Activated B cell treated with CpG ODN at 0.5 μM for 24 hours (primary cell): Measurements from ENCODE around the gene LRRC8A. TPM values are rescaled to one million over a fixed set of nuclear protein-coding genes. Genes with fewer than 3 reads are reported as not detected.

Experiments
- ATAC-seq: fragments of 200-7000 bp; cut with Tn5 transposase; one replicate; pipeline ENCODE4 v1.10.0; 2021; ENCODE audit warnings: low read depth, mild to moderate bottlenecking, moderate library complexity
- CTCF ChIA-PET: fragments of 350-600 bp; sonication (Branson Sonifier 250); formaldehyde crosslinking; loops from one replicate; lab custom pipeline; 2021; ENCODE audit warnings: antibody characterized with exemption; lab: Charles Lee
- POLR2A ChIA-PET: fragments of 350-600 bp; sonication (Branson Sonifier 250); formaldehyde crosslinking; loops from one replicate; lab custom pipeline; 2021; ENCODE audit warnings: antibody characterized with exemption; lab: Charles Lee
- DNase-seq: peaks from one replicate; pipeline ENCODE4 v3.0.0; 2022
- H3K27ac Mint-ChIP-seq: one replicate; pipeline ENCODE4 v1.8.0; 2020; ENCODE audit warnings: mixed read lengths
- H3K27me3 Mint-ChIP-seq: one replicate; pipeline ENCODE4 v1.8.0; 2021; ENCODE audit warnings: mixed read lengths
- H3K36me3 Mint-ChIP-seq: one replicate; pipeline ENCODE4 v1.8.0; 2021; ENCODE audit warnings: low read depth, mixed read lengths
- H3K4me1 Mint-ChIP-seq: one replicate; pipeline ENCODE4 v1.8.0; 2021; ENCODE audit warnings: mixed read lengths
- H3K4me3 Mint-ChIP-seq: one replicate; pipeline ENCODE4 v1.8.0; 2020; ENCODE audit warnings: mild to moderate bottlenecking, mixed read lengths
- H3K9me3 Mint-ChIP-seq: one replicate; pipeline ENCODE4 v1.8.0; 2020; ENCODE audit warnings: mixed read lengths
- CTCF ChIP-seq: fragments of 200-600 bp; IDR thresholded peaks from one replicate; pipeline ENCODE4 v1.8.0; 2022; ENCODE audit warnings: antibody characterized with exemption, mild to moderate bottlenecking
- intact Hi-C: fragments of 100-400 bp; cut with micrococcal nuclease; formaldehyde crosslinking; loops from one replicate; pipeline ENCODE4 v1.15.1; 2024
- total RNA-seq: library from RNA; stranded (reverse); gene quantifications from 2 replicates; pipeline ENCODE4 v1.2.3, GENCODE V29; 2022

LRRC8A gene
- total RNA-seq, 1 donor from 2014 or later = 10.4 TPM

GRCh38 chr9:128929560-128929959, 47.6 kb downstream of the LRRC8A start:
- POLR2A ChIA-PET = interaction anchor here (0.5 kb wide), 1 partner anchor 1650 kb away, joined by 3 read pairs; the partner anchor contains the start of gene FUBP3
- no peak for TF ChIP-seq CTCF

GRCh38 chr9:128933731-128934130, 51.8 kb downstream of the LRRC8A start:
- POLR2A ChIA-PET = no interaction called here
- no peak overlapping the region for H3K27ac Mint-ChIP-seq
- CTCF ChIA-PET = interaction anchor here (1.1 kb wide), 1 partner anchor 9 kb away, joined by 3 read pairs; no protein-coding TSS in a partner anchor
- TF ChIP-seq CTCF = no peak
- no peaks in the 10 kb centered on the region for H3K27me3 Mint-ChIP-seq
- intact Hi-C loops = no loop called here
- no peak for DNase-seq
- H3K4me1 Mint-ChIP-seq = no peaks in the 10 kb centered on the region
- H3K9me3 Mint-ChIP-seq = no peaks in the 10 kb centered on the region
- H3K36me3 Mint-ChIP-seq = no peaks in the 10 kb centered on the region
- ATAC-seq = no peak
- H3K4me3 Mint-ChIP-seq = no peak overlapping the region

More at GRCh38 chr9:128929560-128929959, 47.6 kb downstream of the LRRC8A start:
- H3K27ac Mint-ChIP-seq = no peak overlapping the region
- H3K27me3 Mint-ChIP-seq = no peaks in the 10 kb centered on the region
- no peak overlapping the region for H3K4me3 Mint-ChIP-seq
- H3K36me3 Mint-ChIP-seq = no peaks in the 10 kb centered on the region
- CTCF ChIA-PET = interaction anchor here (0.5 to 4.8 kb wide), 8 partner anchors 48 to 281 kb away, joined by 3 to 69 read pairs (median 6); partner anchors contain the start of genes KYAT1, LRRC8A and SPOUT1
- ATAC-seq = no peak
- no peak for DNase-seq
- H3K9me3 Mint-ChIP-seq = no peaks in the 10 kb centered on the region
- H3K4me1 Mint-ChIP-seq = peaks cover 5% of the 10 kb centered on the region
- intact Hi-C loops = loop anchor here (2.0 to 5.0 kb wide), 3 partner anchors 47 to 632 kb away; partner anchors contain the start of genes KYAT1 and LRRC8A

GRCh38 chr9:128936171-128936865, 54.4 kb downstream of the LRRC8A start:
- no peak for ATAC-seq
- POLR2A ChIA-PET = no interaction called here

GRCh38 chr9:128937310-128938165, 55.6 kb downstream of the LRRC8A start:
- TF ChIP-seq CTCF = no peak
- ChIA-PET POLR2A (interaction anchor here (0.6 kb wide), 2 partner anchors 12 to 304 kb away, joined by 3 to 8 read pairs; no protein-coding TSS in a partner anchor), CTCF (interaction anchor here (1.2 kb wide), 1 partner anchor 9 kb away, joined by 5 read pairs; no protein-coding TSS in a partner anchor)
- Mint-ChIP-seq H3K27ac (no peak overlapping the region), H3K36me3 (no peaks in the 10 kb centered on the region), H3K4me1 (no peaks in the 10 kb centered on the region), H3K27me3 (no peaks in the 10 kb centered on the region), H3K4me3 (no peak overlapping the region), H3K9me3 (no peaks in the 10 kb centered on the region)
- DNase-seq = no peak
- intact Hi-C loops = no loop called here
- no peak for ATAC-seq

More at GRCh38 chr9:128936171-128936865, 54.4 kb downstream of the LRRC8A start:
- Mint-ChIP-seq H3K9me3 (no peaks in the 10 kb centered on the region), H3K27ac (no peak overlapping the region), H3K27me3 (no peaks in the 10 kb centered on the region), H3K36me3 (no peaks in the 10 kb centered on the region), H3K4me3 (no peak overlapping the region), H3K4me1 (no peaks in the 10 kb centered on the region)
- intact Hi-C loops = no loop called here
- TF ChIP-seq CTCF = no peak
- CTCF ChIA-PET = interaction anchor here (0.8 kb wide), 1 partner anchor 9 kb away, joined by 3 read pairs; no protein-coding TSS in a partner anchor
- no peak for DNase-seq
